HG03457 (cell line): ENCODE data around the gene RNF32.

Source experiments
- ATAC-seq: cut with Tn5 transposase; IDR thresholded peaks from one replicate; pipeline ENCODE4 v1.9.1; 2021; ENCODE audit warnings: moderate number of reproducible peaks; ENCODE audit not compliant: unreplicated experiment

Gene RNF32

GRCh38 chr7:156640257-156640948 lies at the start of gene RNF32:
RNF32 (plus strand) TSS chr7:156640774; CDS start chr7:156643878, 3,104 bp downstream.
- peak; percentile 58 for ATAC-seq

DNA sequence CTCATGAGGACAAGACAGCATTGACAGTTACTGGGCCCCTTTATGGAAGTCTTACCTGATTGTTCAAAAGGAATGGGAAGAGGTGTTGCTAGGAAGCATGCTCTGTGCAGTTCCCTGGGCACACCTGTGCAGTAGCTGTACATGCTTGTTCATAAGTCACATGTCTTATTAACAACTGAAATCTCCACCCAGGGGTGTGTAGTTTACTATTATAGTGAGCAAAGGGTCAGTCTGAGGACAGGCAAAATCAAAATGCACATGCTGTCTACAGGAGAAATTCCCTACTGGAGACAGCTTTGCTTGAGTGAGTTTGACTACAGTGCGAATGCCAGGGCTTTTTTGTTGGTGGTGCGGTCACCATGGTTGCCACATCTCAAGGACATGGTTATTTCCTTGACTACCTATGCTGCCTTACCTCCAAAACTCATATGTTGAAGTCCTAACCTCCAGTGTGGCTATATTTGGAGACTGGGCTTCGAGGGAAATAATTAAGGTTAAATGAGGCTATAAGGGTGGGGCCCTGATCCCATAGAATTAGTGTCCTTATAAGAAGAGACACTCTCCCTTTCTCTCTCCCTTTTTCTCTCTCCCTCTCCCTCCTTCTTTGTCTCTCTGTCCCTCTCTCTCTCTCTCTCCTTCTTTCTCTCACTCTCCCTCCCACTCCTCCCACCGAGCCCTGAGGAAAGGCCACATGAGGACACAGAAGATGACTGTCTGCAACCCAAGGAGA lies 48.3 kb upstream of the RNF32 start:
- ATAC-seq, result no peak

DNA sequence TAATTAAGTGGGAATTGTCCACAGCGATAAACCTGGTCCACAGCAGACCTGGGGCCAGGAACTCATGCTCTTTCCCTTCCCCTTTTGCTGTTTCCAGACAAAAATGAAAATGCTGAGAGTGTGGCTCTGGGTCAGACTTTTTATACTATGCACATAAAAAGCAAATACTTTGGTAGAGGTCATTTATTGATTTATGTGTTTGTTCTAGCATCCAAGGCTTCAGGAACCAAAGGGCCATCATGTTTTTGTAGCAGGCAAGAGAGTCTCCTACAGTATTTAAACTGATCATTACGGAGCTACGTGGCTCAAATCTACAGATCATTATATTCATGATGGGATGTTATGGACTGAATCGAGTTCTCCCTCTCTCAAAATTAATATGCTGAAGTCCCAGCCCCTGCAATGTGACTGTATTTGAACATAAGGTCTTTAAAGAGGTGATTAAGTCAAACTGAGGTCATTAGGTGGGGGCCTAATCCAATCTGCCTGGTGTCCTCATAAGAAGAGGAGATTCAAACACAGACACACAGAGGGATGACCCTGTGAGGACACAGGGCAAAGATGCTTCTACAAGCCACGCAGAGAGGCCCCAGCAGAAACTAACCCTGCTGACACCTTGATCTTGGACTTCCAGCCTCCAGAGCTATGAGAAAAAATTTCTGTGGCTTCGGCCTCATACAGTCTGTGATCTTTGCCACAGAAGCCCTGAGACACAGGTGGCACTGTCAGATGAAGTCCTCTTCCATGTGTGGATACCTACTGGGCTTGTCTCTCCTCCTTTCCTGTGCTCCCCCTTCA lies 46.1 kb upstream of the RNF32 start:
- ATAC-seq, result no peak

DNA sequence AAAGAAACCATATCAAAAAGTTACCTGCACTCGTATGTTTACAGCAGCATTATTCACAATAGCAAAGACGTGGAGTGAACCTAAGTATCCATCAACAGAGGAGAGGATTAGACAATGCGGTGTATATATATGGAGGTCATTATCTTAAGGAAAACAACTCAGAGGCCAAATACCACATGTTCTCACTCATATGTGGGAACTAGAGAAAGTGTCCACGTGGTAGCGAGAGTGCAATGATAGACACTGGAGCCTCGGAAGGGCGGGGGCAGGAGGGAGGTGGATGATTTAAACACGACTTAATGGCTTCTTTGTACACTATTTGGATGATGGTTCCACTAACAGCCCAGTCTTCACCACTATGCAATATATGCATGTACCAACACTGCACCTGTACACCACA lies 40.1 kb upstream of the RNF32 start:
- no peak for ATAC-seq

GRCh38 chr7:156602283-156602682 lies 38.3 kb upstream of the RNF32 start:
- ATAC-seq, result no peak

- no peak for ATAC-seq
Observed at GRCh38 chr7:156603011-156603410, 37.6 kb upstream of the RNF32 start.

GRCh38 chr7:156603629-156604028 lies 36.9 kb upstream of the RNF32 start:
- ATAC-seq, result no peak

DNA sequence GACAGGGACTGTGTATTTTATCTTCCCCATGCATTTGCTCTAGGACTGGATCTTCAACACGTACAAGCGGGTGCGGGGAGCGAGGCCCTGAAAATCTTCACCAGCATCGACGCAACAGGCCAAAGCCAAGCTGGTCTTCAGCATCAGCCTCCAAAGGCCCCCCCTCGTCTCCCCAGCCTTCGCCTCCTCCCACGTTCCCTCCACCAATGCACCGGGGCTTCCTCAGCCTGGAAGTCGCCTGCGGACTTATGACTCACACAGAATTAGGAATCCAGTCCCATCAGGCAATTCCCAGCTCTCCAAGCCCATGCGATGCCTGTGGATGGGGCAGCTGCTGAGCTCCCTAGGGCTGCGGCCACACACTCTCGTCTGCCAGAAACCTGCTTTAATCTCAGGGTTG lies 36.3 kb upstream of the RNF32 start:
- ATAC-seq, result no peak

DNA sequence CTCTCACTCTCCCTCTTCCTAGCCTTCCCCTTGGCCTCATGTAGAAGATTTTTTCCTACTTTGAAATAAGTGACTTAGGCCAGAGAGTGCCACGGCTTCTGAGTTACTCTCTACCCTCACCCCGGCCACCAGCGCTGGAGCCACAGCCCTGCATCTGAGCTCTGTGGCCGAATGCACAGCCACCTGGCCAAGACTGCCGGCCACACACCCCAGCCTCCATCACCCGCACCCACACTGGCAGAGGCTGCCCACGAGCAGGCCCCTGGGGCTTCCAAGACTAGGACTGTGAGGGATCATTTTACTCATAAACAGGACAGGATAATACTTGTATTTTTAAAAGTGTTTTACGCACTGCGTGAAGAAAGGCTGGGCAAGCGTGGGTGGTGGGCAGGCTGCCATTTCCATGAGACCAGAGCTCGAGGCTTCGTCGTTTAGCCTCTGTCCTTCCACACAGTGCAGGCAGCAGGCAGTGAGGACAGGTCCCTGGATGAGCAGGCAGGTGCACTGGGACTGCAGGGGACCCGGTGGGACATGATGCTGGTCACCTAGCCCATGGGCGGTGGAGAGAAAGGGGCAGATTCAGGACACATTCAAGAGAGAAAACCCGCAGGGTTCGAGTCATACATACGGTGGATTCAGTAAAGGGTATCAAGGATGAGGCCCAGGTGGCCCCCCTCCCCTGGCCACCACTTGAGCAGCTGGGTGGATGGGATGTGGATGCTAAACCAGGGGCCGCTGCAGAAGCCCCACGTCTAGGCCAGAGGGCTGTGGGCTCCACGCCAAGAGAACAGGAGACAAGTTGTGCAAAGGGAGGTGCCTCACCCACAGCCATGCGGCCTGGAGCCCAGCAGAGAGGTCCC lies 35.5 kb upstream of the RNF32 start:
- no peak for ATAC-seq

DNA sequence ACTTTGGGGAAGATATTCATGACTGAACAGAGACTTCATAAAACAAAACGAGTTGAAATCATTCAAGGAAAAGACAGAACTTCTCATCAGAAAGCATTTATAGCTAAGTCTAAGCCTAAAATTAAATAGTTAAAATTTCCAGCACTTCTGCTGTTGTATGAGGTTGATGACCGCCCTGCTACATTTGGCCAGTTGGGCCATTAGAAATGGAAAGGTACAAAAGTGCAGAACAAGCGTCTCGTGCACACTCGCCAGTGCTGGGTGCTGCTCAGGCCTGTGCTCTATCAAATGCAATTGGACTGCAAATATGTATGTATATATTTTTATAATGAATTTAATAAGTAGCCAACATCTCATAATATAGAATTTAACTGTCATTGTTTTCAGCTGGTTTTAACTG lies 34.4 kb upstream of the RNF32 start:
- ATAC-seq, result no peak

DNA sequence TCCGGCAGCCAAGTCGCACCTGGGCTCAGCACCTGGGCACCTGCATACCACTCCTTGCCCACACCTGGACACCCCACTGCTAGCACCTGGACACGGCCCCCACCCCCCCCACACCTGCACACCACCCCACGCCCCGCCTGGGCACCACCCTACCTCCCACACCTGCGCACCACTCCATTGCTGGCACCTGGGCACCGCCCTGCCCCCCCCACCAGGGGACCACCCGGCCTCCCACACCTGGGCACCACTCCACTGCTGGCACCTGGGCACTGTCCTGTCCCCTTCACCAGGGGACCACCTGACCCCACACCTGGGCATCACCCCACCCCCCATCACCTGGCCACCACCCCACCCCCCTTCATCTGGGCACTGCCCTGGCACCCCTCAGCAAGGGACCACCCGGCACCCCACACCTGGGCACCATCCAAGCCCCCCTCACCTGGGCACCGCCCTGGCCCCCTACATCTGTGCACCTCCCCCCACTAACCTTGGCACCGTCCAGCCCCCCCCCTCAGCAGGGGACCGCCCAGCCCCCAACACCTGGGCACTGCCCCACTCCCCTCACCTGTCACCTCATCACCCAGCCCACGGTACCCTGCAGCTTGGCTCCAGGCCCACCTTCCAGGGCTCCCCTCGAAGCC lies 33.8 kb upstream of the RNF32 start:
- ATAC-seq, result no peak

GRCh38 chr7:156607332-156608172 lies 33.0 kb upstream of the RNF32 start:
- ATAC-seq, result no peak

GRCh38 chr7:156608173-156608478 lies 32.4 kb upstream of the RNF32 start:
- no peak for ATAC-seq

DNA sequence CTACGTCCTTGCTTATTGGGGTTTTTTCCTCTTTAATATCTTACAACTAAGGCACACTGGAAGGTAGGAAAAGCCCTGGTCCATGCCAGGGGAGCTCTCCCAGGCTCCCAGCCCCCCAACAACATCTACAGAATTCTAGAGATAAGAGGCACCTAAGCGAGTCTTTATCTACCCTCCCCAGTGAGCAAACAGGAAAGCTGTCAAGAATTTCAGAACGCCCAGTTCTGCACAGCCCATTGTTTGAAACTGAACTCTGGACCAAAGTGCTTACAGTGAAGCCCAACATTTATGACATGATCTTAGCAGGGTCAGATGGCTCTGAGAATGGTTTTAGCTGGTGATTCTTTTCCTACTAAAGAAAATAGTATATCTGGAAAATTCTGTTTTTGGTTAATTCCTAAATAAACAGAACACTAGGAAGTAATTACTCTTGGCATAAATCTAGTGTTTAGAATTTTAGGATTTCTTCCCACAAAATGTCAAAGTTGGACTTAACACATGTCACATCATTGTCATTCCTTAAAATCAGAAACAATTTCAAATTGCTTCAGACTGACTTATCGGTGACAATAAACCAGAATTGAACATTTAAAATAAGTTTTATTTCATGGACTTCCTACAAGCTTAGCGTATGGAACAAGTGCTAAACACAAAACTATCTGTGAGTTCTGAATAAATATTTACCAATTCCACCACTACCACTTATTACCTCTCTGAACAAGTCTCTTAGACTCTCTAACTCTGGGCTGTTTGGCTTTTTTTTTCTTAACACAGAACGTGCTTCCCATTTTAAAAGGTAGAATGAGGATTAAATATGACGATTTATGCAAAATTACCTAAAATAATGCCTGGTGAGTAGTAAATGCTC lies 31.3 kb upstream of the RNF32 start:
- ATAC-seq, result no peak

- no peak for ATAC-seq
Observed at GRCh38 chr7:156610130-156610529, 30.4 kb upstream of the RNF32 start.

- no peak for ATAC-seq
Observed at GRCh38 chr7:156610601-156611000, 30.0 kb upstream of the RNF32 start.

DNA sequence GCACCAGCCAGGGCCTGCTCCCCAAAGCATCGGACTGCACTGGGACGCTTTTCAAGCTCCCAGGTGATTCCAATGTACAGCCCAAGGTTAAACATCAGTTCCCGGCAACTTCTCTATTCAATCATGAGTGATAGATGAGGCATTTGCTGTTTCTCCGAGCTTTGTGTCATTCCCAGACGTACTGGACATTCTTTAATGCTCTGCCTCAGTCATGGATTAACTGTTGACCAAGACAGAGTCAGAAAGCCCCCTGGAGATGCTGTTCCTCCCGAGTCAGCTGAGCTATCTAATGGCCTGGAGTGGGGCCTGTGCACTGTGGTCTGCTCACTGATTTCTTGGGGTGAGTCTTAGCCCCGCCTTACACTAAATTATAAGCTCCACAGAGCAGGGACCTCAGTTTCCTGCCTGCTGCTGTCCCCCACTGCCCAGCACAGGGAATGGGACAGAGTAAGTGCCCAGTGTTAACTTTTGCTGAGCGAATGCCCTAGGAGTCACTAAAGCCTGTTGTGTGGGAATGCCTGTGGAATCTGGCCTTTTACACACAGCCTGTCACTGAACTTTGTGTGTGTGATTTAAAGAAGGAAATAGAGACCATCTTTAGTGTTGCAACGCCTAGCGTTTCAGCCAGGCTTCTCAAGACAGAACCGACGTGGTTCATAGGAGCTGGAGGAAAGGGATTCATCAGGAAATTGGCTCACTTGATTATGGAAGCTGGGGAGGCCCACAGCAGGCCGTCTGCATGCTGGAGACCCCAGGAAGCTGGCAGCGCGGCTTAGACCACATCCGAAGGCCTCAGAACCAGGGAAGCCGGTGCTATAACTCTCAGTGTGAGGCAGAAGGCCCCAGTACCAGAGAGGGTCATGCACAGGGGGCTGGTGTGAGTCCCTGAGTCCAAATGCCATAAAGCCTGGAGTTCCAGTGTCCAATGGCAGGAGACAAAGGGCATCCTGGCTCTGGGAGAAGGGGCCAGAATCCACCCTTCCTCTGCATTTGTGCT lies 29.3 kb upstream of the RNF32 start:
- no peak for ATAC-seq
